GM12878 (cell line): ENCODE results near the gene MRPS18B. TPM values are rescaled to one million over a fixed set of nuclear protein-coding genes. Genes with fewer than 3 reads are reported as not detected.

Experiments
- BACH1 ChIP-seq: fragments of 450-650 bp; IDR thresholded peaks from 2 replicates; pipeline ENCODE4 v1.6.1; 2017; ENCODE audit warnings: mild to moderate bottlenecking, borderline replicate concordance
- CBX3 ChIP-seq: fragments of 200-600 bp; sonication (generic); IDR thresholded peaks from 2 replicates; pipeline ENCODE4 v1.6.1; 2016; ENCODE audit warnings: low read depth, borderline replicate concordance
- CBX5 ChIP-seq: sonication (generic); IDR thresholded peaks from 2 replicates; pipeline ENCODE4 v1.6.1; 2016; ENCODE audit warnings: low read depth, moderate library complexity, mild to moderate bottlenecking, inconsistent platforms
- CEBPB ChIP-seq, 2 experiments: fragments of 150-350 bp in 1 of 2; IDR thresholded peaks; 2 replicates each; pipeline ENCODE4 v1.6.1; 2012 to 2014; ENCODE audit warnings: low read depth in 2 of 2, low read length in 2 of 2, borderline replicate concordance in 1 of 2, inconsistent platforms in 1 of 2
- CTCF ChIP-seq, 3 experiments: IDR thresholded peaks in 2 of 3; conservative IDR thresholded peaks in 1 of 3; 2 replicates each; pipeline ENCODE4 v1.5.1; 2011; ENCODE audit warnings: low read depth in 3 of 3, low read length in 3 of 3, mild to moderate bottlenecking in 3 of 3, control low read depth in 2 of 3, moderate library complexity in 2 of 3, inconsistent platforms in 1 of 3, mixed read lengths in 1 of 3; ENCODE audit not compliant: control insufficient read depth in 2 of 3, insufficient read depth in 1 of 3; ENCODE audit errors: extremely low read depth in 1 of 3
- CUX1 ChIP-seq: IDR thresholded peaks from 2 replicates; pipeline ENCODE4 v1.6.1; 2012; ENCODE audit warnings: improper control_type of control experiment, low read depth, low read length; ENCODE audit not compliant: insufficient replicate concordance
- E4F1 ChIP-seq: fragments of 450-650 bp; IDR thresholded peaks from 2 replicates; pipeline ENCODE4 v1.6.1; 2018; ENCODE audit warnings: borderline replicate concordance, mild to moderate bottlenecking; ENCODE audit not compliant: partially characterized antibody
- ESRRA ChIP-seq: IDR thresholded peaks from 2 replicates; pipeline ENCODE4 v1.6.1; 2012; ENCODE audit warnings: mild to moderate bottlenecking, low read length, improper control_type of control experiment
- HSF1 ChIP-seq: fragments of 150-350 bp; IDR thresholded peaks from 2 replicates; pipeline ENCODE4 v1.6.1; 2014; ENCODE audit warnings: mild to moderate bottlenecking, low read depth, low read length
- KAT2A ChIP-seq: conservative IDR thresholded peaks from 2 replicates; pipeline ENCODE4 v1.6.1; 2011; ENCODE audit warnings: low read depth, low read length; ENCODE audit not compliant: control insufficient read depth
- MEF2A ChIP-seq: IDR thresholded peaks from 2 replicates; pipeline ENCODE4 v1.6.1; 2011; ENCODE audit warnings: low read depth, mild to moderate bottlenecking, low read length, moderate library complexity; ENCODE audit not compliant: insufficient read depth
- MTA3 ChIP-seq: IDR thresholded peaks from 2 replicates; pipeline ENCODE4 v1.6.1; 2012; ENCODE audit warnings: low read length, inconsistent platforms, borderline replicate concordance
- RAD21 ChIP-seq: IDR thresholded peaks from 2 replicates; pipeline ENCODE4 v1.6.1; 2011; ENCODE audit warnings: mild to moderate bottlenecking, low read depth, low read length, moderate library complexity; ENCODE audit not compliant: insufficient read depth
- RUNX3 ChIP-seq: IDR thresholded peaks from 2 replicates; pipeline ENCODE4 v1.6.1; 2012; ENCODE audit warnings: low read length, inconsistent platforms
- SUZ12 ChIP-seq: fragments of 200-600 bp; sonication (generic); IDR thresholded peaks from one replicate; pipeline ENCODE4 v1.6.1; 2018; ENCODE audit warnings: antibody characterized with exemption, mild to moderate bottlenecking; ENCODE audit not compliant: unreplicated experiment
- TCF12 ChIP-seq: IDR thresholded peaks from 2 replicates; pipeline ENCODE4 v1.6.1; 2011; ENCODE audit warnings: low read depth, mild to moderate bottlenecking, low read length
- ZNF622 ChIP-seq: fragments of 450-650 bp; IDR thresholded peaks from 2 replicates; pipeline ENCODE4 v1.6.1; 2017; ENCODE audit warnings: mild to moderate bottlenecking, inconsistent platforms
- polyA plus RNA-seq, 11 experiments: library from polyadenylated mRNA; depleted of rRNA in 4 of 11; unstranded in 6 of 11; stranded (reverse) in 5 of 11; fragments of >200 nt; fragmentation: Nextera tagmentation in 4 of 11; fragmentation: Illumina TruSeq in 1 of 11; extraction: Ambion mirVana in 4 of 11; extraction: Trizol in 1 of 11; gene quantifications; 1 replicate in 1 of 11; 2 replicates in 10 of 11; pipeline versions ENCODE4 v1.2.1 to v1.2.3, GENCODE V29; 2011 to 2016; ENCODE audit warnings: inconsistent platforms in 2 of 11, missing spikeins in 2 of 11, low read depth in 1 of 11
- total RNA-seq, 4 experiments: library from RNA; depleted of rRNA in 3 of 4; stranded (reverse); fragments of >200 nt in 3 of 4; fragmentation: Illumina TruSeq in 1 of 4; extraction: Trizol in 1 of 4; gene quantifications; 2 replicates each; pipeline versions ENCODE4 v1.2.1 to v1.2.3, GENCODE V29; 2013 to 2021

The MRPS18B gene
- total and polyA plus RNA-seq, 10 of the 15 experiments (the other 5 are each of a cell fraction or from before 2014, with no cell fraction given) = 80.9 to 259 (median 140) TPM

- TF ChIP-seq HSF1 = no peak
- no peak for TF ChIP-seq MEF2A
- no peak for TF ChIP-seq CBX5
- peak; percentile 89; the same call in 1 of the 2 replicates for TF ChIP-seq ESRRA
- no peak for TF ChIP-seq MTA3
- peak; percentile 21; the same call in 1 of the 2 replicates for TF ChIP-seq RUNX3
- no peak for TF ChIP-seq KAT2A
- no peak for TF ChIP-seq ZNF622
- TF ChIP-seq E4F1 = no peak
- TF ChIP-seq TCF12 = 0 out of 2 replicates have a peak, but pooled peaks have one; percentile 6
- TF ChIP-seq RAD21 = no peak
- TF ChIP-seq BACH1 = peak; percentile 54; the same call in 1 of the 2 replicates
- TF ChIP-seq CEBPB (IDR thresholded peaks at IDR 0.05; ENCODE audit: borderline replicate concordance in 1 of 2, low read depth in 2 of 2, low read length in 2 of 2) = no peak
- TF ChIP-seq CUX1 = no peak
- no peak for TF ChIP-seq CTCF (IDR thresholded peaks at IDR 0.05 in 2 of 3, conservative IDR thresholded peaks at IDR 0.05 in 1 of 3; ENCODE audit: control insufficient read depth in 2 of 3, extremely low read depth in 1 of 3, insufficient read depth in 1 of 3, low read depth in 3 of 3, low read length in 3 of 3)
- no peak for TF ChIP-seq SUZ12
- TF ChIP-seq CBX3 = no peak
These were observed 29.8 kb downstream of the MRPS18B start (continued) for GRCh38 chr6:30647242-30648116.
